GM10847 (cell line): ENCODE measurements around the gene TUBAL3.

ENCODE experiments used
- POLR2A ChIP-seq: IDR thresholded peaks from 2 replicates; pipeline ENCODE4 v1.6.1; 2011; ENCODE audit not compliant: insufficient read length; ENCODE audit errors: extremely low read depth

TUBAL3 gene

GRCh38 chr10:5404208-5405041 lies at the start of gene TUBAL3:
Gene TUBAL3, minus strand, starts transcription at chr10:5404828. Its CDS starts 36 bp downstream, at chr10:5404792.
- no peak for TF ChIP-seq POLR2A

- TF ChIP-seq POLR2A: no peak
Observed at GRCh38 chr10:5453749-5454489, 49.3 kb upstream of the TUBAL3 start.

GRCh38 chr10:5450605-5451384 lies 46.2 kb upstream of the TUBAL3 start:
- no peak for TF ChIP-seq POLR2A

- TF ChIP-seq POLR2A: no peak
Observed at GRCh38 chr10:5449823-5450222, 45.2 kb upstream of the TUBAL3 start.

- no peak for TF ChIP-seq POLR2A
Observed at GRCh38 chr10:5449227-5449626, 44.6 kb upstream of the TUBAL3 start.

DNA sequence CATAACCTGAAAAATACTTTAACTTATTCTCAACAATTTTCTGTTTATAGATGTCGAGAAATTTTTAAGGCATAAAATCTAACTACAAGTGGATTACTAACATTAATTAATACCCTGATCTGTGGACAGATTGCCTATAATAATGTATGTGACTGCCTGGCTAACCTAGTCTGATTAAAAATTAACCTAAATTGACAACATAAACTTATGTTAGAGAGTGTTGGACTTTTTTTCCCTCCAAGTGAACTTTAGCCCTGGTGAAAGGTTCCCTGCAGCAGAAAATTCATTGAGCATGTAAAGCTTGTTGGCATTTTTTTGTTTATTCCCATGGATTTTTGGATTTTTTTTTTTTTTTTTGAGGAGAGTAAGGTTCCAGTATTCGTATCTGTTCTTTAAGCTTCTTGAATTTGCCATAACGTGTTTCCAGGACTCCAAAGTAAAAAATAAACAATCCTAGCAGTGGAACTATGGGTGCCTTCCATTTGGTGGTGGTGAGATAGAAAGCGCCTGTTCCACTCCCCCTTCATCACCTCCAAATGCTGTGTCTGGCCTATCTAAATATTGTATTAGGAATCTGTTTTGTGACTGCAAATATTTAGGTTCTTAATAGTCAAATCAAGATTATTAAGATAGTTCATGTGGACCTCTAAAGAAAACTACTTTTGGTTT lies 43.8 kb upstream of the TUBAL3 start:
- no peak for TF ChIP-seq POLR2A

GRCh38 chr10:5447611-5448071 lies 43.0 kb upstream of the TUBAL3 start:
- no peak for TF ChIP-seq POLR2A

- TF ChIP-seq POLR2A: no peak
Observed at GRCh38 chr10:5447056-5447455, 42.4 kb upstream of the TUBAL3 start.

GRCh38 chr10:5446390-5446926 lies 41.8 kb upstream of the TUBAL3 start:
- peak; percentile 62 for TF ChIP-seq POLR2A

DNA sequence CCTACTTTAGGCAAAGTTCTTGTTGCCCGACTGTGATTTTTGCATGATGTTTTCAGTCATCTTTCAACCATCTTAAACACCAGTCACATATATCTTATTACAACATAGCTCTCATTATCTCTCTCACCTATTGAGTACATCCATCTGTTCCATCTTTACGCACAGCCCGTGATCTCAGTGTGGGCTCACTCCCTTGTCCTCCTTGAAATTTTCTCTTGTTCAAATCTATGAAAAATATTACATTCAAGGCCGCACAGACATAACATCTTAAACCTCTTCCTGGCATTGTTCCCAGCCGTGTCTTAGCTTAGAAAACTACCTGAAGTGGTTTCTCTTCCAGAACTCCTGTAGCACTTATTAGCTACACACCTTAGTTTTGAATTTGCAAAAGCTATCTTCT lies 40.4 kb upstream of the TUBAL3 start:
- no peak for TF ChIP-seq POLR2A

DNA sequence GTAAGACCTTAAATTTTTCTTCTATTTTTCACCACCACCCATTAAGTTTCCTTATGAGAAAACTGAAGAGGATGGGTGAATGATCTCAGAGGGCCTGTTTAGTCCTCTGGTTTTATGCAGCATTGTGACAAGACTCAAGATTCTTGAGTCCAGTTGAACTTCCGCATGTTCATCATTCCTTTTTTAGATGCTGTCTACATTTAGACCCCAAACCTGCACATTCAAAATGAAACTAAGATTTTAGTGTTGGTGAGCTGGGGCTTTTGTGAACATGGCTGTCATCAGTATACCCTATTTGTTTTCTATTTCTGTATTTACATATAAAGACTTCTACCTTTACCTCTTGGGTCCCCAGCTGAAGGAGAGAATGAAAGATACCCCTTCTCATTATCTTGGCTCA lies 38.8 kb upstream of the TUBAL3 start:
- no peak for TF ChIP-seq POLR2A

DNA sequence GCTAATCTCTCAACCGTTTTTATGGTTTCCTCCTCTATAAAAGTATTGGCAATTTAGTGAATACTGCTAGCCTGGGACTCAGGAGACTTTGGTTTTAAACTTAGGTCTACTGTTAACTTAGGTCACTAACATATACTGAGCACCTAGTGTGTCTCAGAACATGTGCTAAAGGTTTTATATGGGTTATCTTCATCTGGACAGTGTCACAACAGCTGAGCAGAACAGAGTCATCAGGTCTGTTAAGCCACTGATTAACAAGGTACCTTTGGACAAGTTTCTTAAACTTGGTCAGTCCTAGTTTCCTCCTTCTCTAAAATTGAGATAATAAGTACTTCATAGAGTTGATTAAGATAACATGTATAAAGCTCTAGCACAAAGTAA lies 38.4 kb upstream of the TUBAL3 start:
- no peak for TF ChIP-seq POLR2A

DNA sequence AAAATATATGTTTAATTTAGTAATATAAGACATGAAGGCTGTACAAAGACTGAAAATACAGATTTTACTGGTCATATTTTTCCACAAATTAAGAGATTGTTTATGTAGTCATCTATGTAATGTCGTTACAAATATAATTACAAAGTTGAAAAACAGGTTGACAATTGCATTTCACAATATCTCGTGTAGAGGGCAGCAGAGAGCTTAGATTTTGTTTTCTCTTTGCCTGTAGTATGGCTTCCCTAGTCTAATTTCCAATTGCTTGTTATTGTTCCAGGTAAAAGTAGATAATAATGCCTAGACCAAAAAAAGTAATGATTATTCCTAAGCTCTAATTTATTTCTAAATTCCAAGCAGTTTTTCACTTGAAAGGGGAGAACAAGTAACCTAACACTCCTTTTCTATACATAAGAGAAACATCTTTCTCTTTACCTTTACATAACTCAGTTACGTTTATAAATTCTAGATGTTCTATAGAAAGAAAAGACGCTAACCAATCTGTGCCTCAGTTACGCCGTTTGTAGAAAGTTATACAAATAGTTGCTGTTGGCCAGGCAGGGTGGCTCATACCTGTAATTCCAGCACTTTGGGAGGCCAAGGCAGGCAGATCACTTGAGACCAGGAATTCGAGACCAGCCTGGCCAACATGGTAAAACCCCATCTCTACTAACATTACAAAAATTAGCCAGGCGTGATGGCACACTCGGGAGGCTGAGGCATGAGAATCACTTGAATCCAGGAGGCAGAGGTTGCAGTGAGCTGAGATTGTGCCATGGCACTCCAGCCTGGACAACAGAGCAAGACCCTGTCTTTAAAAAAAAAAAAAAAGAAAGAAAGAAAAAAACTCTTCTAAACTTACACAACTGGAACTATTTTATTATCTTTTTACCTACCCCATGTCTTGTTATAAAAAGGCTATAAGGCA lies 37.7 kb upstream of the TUBAL3 start:
- TF ChIP-seq POLR2A: no peak

- no peak for TF ChIP-seq POLR2A
Observed at GRCh38 chr10:5441106-5441505, 36.5 kb upstream of the TUBAL3 start.

GRCh38 chr10:5440206-5440605 lies 35.6 kb upstream of the TUBAL3 start:
- no peak for TF ChIP-seq POLR2A
